ENCODE measurements around the gene MYBPH.

MYBPH gene

GRCh38 chr1:203199816-203200571 is 24.4 kb upstream of the MYBPH start:
- no peak for DNase-seq

- no peak for DNase-seq
These were observed 23.8 kb upstream of the MYBPH start for GRCh38 chr1:203199481-203199815.

DNA sequence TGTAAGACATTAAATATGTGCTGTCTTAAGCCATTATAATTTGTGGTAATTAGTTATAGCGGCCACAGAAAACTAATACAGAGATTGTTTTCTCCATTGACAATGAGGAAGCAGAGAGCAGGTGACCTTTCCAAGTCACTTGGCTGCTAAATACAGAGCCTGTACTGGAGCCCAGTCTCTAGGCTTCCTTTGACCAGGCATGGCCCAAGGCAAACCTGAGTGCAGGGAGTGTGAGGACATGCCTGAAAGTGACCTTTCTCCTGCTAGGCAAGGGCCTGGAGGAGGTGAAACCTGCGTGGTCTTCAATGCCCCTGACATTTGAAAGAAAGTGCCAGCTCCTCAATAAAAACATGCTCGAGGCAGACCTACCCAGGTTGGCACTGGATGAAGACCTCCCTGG is 23.4 kb upstream of the MYBPH start:
- DNase-seq = no peak

- peak; percentile 83 for DNase-seq
These were observed 22.0 kb upstream of the MYBPH start for GRCh38 chr1:203197625-203198024.

DNA sequence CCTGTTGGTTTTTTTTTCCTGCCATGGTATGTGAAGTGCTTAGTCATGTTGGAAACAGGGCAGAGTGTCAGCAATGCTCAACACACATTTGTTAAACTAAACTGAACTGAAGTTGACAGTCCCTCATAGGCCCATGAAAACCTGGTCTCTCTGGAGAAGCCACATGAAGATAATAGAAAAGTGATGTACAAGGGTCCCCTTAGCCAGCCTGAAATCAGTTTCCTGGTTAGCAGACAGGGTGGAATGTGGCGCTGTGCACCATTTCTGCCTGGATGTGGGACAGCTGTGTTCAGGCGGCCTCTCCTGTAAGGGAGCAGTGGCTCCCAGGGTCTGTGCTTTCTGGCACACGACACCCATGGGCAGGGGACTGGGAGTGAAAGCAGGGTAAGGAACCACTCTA is 20.7 kb upstream of the MYBPH start:
- no peak for DNase-seq

DNA sequence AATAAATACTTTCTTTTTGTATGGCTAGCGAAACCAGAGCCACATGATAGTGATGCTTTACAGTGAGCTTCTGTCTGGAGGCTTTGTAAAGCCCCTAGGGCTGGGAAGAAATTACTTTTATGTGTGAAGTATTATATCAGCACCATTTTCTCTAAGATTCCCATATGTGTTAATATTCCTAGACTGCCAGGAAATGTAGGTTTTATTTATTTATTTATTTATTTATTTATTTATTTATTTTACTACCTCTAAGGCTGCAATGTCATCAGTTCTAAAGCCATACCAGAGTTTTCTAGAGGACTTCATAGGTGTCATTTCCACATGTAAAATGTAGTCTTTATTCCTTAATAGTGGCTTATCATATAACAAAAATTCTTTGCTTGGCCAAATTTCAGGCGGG is 15.3 kb upstream of the MYBPH start:
- DNase-seq = no peak

GRCh38 chr1:203189951-203190352 is 14.3 kb upstream of the MYBPH start:
- DNase-seq = no peak

DNA sequence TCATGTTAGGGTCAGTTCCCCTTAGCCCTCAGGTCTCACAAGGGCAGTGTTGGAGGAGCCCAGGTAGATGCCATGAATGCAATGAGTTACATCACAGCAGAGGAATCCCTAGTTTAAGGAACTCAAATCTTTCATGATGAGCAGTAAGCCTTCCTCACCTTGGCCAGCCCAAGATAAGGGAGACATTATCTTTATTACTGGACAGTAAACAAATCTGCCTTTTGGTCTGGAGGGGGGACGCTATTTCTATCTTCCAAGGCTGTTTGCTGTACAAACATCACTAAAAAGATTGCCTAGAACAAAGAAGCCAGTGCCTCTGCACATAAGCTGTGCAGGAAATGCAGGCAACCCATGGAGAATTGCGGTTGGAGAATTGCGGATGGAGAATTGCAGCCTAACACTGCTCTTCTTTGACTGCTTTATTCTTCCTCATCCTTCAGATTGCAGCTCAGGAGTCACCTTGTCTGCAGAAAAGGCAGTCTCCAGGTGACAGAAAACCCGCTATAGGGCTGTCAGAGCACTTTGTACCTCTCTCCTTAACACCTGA is 13.1 kb upstream of the MYBPH start:
- DNase-seq = no peak

DNA sequence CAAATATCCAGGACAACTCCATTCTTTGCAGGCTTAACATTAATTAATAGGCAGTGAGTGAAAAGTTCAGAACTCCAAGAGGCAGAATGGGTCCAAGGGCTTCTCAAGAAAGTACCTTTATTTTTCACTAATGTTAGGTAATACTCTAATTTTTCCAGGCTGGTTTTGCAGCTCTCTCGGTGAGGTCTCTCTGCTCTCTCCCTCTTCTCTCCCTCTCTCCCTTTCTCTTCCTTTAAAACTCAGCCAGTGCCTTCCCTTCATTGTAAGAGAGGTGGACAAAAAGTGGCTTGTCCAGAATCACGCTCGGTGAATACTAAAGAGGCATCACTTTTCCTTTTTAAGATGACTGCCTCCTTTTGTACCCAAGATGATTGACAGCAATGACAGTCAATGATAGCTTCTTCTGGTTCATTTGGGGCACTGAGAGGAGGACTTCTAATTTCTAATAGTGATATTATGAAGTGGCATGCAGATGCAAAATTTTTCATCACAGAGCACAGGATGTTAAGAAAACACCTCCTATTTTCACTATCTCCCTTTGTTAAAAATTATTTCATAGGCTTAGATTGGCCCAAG is 12.2 kb upstream of the MYBPH start:
- DNase-seq = no peak

DNA sequence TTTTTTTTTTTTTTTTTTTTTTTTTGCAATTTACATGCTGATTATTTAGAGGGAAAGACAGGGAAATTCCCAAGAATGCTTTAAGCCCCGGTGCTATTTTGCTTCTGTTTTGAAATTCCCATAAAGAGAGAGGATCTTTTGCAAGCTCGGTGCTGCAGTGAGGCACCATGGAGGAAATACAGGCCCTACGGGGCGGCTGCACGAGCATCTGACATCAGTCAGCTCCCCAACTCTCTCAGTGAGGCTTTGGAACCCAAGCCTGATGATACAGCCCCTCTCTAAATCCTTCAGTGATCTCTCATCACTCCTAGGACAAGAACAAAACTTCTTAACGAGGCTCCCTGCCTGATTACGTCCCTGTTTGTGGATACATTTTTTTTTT is 11.7 kb upstream of the MYBPH start:
- DNase-seq = no peak

DNA sequence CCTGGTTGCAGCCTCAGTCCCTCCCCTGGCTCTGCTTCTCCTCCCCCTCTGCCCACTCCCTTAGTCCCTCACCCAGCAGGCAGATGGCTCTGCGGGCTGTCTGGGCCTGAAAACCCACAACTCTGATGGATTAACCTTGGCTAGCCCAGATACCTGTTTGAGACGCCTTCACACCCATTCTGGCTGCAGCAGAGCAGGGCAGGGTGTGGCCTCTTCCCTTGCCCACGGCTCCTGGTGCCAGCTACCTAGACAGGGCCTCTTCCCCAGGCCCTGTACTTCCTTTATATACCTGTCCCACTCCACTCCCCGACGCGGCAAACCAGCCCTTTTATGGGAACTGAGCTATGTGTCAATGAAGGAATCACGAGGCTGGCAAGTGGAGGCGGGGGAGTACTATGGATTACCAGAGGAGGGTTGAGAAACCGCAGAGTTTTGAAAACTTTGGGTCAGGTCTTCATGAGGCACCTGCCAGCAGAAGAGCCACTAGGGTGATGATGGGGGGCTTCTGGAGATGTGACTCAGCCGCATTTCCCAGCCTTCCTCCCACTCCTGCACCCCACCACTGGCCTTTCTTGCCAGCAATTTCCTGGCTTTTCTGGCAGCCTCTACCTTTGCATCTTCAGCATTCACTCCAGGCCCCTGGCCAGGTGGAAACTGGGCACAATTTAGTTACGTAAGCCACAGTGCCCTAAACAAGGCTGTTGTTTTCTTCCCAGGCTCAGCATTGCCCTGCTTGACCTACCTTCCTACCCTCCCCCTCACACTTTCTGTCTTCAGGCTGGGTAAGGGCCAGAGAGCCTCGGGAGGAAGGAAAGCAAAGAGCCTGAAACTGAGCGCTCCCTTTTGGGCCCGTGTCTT is 11.0 kb upstream of the MYBPH start, which contains the start of gene CHI3L1:
TSS of gene CHI3L1 (minus strand) at position 259 of the 858 bp plus-strand sequence. CDS start at position 178, 81 bp downstream.
- DNase-seq = no peak

- DNase-seq = no peak
These were observed 10.4 kb upstream of the MYBPH start for GRCh38 chr1:203186091-203186445.

DNA sequence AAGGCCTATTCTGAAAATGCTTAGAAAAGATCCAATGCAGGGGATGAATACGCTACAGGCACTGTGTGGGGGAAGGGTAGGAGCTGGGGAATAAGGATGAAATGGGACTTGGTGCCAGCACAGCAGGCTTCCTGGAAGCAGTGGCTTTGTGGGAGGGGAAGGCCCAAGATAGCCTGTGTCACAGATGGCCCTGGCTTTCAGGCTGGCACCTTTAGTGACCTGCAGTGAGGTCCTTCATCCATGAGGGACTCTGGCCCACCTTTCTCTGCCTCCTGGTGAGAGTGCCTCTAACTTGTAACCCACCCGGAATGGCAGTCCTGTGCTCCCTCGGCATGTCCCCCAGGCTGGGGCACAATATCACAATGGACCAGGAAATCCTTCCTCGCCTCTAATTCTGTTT is 10.0 kb upstream of the MYBPH start:
- DNase-seq = no peak

- no peak for DNase-seq
These were observed 9.4 kb upstream of the MYBPH start for GRCh38 chr1:203185061-203185461.

GRCh38 chr1:203184467-203184866 is 8.8 kb upstream of the MYBPH start:
- DNase-seq = no peak

DNA sequence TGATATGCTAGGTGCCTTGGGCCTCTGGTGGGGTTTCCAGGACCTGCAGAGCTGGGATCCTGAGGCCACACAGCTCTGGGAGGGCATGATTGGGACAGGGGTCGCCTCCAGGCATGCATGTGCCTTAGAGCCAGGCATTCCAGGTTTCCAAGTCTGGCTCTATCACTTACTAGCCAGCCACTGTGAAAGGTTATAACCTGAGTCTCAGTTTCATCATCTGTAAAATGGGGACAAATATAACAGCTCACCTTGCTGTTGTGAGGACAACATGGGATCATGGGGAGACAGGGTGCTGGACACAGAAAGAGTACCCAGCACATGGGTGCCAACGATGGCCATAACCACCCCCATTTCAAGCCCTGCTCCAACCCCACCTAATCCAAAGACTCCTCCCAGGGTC is 8.2 kb upstream of the MYBPH start:
- no peak for DNase-seq

DNA sequence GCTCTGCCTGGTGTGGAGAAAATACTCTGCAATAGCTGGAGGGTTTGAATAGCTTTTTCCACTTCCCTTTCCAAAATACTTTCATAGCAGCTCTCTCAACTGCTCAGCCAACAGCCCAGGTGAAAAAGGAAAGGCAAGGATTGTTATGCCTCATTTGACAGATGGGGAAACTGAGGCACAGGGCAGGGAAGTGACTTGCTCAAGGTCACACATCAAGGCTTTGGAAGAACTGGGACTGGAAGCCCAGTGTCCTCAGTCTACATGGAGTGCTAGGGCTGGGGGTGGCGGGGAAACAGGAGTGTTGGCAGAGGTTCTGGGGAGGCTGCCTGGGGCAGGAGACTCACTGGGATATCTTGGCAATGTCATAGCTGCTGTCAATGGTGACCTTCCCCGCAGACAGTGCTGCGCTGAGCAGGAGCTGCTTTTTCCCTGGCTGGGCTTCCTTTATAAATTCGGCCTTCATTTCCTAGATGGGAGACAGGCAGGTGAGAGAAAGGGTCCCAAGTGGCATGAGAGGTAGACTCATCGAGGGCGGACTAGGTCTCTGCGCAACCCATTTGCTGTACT is 6.8 kb upstream of the MYBPH start:
- DNase-seq = no peak

DNA sequence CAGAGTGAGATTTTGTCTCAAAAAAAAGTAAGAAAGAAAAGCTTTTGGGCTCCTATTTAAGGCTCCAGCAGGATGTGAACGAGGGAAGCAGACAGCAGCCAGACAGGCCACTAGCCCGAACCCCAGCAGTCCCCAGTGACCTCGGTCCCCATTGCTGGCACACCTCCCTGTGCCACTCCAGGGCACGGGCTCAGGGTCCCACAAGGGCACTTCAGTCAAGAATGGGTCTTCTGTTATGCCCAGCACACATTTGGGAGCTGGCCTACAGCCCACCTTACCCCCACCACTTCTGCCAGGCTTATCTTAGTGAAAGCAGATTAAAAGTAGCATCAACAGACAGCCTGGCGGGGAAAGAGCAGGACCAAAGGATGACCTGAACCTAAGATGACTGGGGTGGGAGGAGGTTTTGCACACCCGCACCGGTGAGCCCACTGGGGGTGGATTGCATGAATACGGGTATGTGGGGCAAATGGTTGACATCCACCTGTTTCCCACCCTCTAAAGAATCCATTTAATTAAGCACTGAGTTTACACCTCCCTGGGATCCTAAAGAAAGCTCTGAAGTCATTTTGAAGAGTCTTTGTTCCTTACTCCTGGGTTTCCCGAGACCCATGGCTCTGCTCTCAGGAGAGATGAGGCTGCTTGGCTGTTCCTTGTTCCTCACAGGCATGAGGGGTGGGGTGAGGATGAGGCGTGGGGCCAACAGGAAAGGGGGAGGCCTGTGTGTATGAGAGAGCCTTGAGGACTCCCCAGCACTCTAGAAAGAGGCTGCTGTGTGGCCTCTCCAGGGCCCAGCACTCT is 6.2 kb upstream of the MYBPH start:
- no peak for DNase-seq

- no peak for DNase-seq
These were observed 5.1 kb upstream of the MYBPH start for GRCh38 chr1:203180611-203181330.

GRCh38 chr1:203179667-203180005 is 4.0 kb upstream of the MYBPH start:
- DNase-seq = no peak

DNA sequence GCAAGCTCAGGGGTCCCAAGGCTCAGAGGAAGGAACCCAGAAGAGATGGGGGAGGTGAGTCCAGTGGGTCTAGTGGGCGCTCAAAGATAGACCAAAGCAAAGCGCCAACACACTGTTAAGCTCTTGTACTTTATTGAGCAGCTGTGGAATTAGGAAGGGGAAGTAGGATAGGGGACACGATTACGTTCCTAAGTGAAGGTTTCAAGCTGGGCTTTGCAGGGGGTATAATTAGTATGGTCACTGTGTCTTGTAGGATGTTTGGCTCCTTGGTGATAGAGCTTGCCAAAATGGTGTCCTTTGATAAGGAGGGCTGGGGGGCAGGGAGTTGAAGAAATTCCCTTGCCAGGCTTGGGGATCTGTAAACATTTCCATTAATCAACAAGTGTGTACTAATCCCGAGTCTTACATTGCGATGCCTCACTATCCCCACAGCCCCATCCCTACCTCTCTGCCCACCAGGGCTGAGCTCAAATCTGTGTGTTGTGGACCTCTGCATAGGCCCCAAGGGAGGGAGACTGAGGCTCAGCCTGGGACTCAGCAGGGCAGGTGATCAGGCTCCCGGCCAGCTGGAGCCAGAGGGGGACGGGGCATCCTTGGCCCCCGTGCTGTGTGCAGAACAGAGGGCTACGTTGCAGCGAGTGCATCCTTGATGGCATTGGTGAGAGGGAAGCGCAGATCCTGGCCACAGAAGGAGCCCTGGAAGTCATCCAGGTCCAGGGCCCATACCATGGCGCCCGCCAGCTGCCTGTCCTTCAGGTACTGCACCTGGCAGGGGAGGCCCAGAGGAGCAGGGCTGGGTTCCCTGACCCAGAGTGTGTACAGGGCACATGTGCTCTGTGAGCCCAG is 3.4 kb upstream of the MYBPH start:
- DNase-seq = no peak
